NCI-H526 (cell line): ENCODE results near the gene WDHD1.
"Not testable (repeated sequence)": the region's sequence is repeated elsewhere in the genome, so short reads cannot be mapped to it uniquely, and the experiment has no call there.

ENCODE experiments used
- DNase-seq, 2 experiments: peaks; one replicate each; lab custom pipeline; 2025; lab: John Stamatoyannopoulos, UW

The WDHD1 gene

DNA sequence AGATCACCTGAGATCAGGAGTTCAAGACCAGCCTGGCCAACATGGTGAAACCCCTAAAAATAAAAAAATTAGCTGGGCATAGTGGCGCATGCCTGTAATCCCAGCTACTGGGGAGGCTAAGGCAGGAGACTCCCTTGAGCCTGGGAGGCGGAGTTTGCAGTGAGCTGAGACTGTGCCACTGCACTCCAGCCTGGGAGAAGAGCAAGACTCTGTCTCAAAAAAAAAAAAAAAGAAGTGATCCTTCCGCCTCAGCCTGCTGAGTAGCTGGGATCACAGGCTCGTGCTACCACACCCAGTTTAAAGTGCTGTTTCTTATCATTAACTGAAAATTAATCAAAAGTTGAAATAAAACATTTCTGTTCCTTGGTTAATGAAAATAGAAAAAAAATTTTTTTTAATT, 117.9 kb downstream of the WDHD1 start:
- DNase-seq: not testable (repeated sequence)

DNA sequence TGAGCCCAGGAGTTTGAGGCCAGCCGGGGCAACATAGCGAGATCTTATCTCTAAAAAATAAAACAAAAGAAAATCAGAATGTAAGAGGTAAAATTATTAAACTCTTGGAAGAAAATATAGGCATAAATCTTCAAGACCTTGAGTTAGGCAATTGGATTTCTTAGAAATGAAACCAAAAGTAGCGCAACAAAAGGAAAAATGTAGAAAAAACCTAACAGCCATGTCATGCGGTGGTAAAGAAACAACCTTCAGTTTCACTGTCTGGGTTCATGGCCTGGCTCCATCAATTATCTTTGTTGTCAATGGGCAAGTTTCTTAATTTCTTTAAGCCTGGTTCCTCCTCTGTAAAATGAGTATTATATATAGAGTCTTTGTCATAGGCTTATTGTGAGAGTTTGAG, 118.7 kb downstream of the WDHD1 start:
- no peak for DNase-seq

DNA sequence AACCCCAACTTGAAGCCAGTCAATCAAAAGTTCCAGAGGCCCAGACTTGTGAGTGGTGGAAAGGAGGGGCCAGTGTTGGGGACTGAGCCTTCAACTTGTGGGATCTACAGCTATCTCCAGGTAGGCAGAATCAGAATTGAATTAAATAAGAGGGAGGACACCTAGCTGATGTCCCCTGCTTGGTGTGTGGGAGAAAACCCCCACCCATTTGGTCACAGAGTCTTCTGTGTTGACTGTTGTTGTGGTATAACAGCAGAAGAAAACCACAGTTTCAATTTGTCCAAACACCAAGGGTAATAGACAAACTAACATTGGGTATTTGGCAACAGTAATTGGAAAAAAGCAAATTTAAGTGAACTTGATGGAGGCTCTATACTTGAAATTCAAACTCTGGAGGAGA, 120.8 kb downstream of the WDHD1 start:
- DNase-seq: no peak

DNA sequence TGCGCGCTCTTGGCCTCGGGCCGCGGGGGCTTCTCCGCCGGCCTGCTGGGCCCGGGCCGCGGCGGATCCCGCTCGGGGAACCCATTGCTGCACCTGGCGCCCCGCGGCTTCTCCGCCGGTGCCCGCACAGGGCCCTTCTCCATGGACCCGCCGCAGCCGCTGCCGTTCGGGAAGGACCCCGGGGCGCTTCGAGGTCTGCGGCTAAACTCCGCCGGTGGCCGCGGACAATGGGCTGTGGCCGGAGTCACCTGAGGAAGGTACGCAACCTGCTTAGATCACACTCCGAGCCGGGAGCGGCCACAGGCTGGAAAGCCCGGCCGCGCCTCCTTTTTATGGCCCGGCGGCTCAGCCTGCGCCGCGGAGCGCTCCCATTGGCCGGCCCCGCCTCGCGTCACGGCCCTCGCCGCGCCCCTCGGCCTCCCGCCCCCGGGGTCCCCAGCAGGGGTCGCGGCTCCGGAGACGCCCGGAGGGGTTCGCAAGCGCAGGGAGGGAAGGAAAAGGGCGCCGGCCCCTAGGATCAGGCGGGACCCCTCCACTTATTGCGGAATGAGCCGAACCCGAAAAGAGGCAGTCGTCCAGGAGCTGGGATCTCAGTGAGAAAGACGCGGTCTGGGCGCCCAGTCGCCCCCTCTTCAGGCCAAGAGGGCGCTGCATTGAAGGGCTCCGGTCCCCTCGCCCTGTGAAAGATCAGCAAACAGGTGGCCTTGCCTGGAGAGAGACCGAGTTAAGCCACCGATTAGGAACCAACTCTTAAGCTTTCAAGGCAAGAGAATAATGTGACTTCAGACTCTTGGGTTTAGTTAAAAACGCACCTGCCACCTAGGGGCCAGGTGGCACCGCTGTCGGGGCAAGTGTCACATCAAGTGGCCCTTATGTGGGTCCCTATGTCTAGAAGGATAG, 124.1 kb downstream of the WDHD1 start, which contains the start of gene GCH1:
TSS of gene GCH1 (minus strand) at position 306 of the 900 bp plus-strand sequence. CDS start at position 143, 163 bp downstream.
- peak; percentile 17 to 90 for DNase-seq

DNA sequence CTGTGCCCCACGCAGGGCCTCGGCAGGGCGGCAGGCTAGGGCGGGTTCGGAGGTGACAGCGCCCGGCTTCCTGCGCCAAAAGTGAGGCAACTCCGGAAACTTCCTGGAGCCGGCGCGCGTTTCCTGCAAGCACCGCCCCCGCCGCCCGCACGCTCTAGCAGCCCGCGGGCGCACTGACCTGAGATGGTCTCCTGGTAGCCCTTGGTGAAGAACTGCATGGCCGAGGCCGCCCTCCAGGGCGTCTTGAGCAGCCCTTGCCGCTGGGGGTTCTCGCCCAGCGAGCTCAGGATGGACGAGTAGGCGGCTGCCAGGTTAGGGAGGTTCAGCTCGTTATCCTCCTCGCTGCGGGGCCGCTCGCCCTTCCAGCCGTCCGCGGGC, 124.8 kb downstream of the WDHD1 start:
- DNase-seq: peak; percentile 48 to 86

DNA sequence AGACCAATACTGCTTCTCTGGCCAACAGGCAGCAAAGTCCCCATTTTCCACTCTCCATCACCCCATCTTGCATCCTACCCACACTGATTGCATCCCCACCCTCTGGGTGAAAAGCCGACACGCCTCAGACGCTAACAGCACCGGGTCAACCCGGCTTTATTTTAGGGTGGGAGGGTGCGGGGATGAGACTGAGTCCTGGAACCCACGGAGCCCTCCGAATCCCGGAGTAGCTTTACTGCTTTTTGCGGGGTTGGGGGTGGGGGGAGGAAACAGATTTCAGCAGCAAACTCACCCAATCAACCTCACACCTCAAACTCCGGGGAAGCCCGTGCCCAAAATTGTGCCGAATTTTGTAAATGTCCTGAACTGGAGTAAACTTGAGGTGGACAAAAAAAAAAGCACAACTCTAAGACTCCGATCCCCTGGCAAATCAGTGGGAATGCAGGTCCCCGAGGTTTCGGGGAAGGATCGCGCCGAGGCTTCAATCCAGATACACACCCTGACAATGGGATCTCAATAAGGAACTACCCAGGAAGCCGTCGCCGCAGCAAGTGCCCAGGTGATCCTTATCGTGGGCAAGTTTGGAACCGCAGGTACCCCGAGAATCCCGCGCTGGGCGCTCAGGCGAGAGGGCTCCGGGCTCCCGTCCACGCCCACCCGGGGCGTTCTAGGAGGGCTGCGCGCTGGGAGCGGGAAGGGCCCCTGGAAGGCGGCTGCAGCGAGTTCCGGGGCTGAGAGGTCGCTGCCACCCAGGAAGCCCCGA, 125.3 kb downstream of the WDHD1 start:
- no peak for DNase-seq

DNA sequence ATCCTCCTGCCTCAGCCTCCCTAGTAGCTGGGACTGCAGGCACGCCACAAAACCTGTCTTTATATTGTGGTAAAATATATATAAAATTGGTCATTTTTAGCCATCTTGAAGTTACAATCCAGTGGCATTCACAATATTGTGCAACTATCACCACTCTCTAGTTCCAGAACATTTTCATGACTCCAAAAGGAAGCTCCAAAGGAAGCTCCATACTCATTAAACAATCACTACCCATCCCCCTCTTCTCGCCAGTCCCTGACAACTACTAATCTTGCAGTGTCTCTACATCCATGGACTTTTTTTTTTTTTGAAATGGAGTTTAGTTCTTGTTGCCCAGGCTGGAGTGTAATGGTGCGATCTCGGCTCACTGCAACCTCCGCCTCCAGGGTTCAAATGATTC, 127.3 kb downstream of the WDHD1 start:
- no peak for DNase-seq

DNA sequence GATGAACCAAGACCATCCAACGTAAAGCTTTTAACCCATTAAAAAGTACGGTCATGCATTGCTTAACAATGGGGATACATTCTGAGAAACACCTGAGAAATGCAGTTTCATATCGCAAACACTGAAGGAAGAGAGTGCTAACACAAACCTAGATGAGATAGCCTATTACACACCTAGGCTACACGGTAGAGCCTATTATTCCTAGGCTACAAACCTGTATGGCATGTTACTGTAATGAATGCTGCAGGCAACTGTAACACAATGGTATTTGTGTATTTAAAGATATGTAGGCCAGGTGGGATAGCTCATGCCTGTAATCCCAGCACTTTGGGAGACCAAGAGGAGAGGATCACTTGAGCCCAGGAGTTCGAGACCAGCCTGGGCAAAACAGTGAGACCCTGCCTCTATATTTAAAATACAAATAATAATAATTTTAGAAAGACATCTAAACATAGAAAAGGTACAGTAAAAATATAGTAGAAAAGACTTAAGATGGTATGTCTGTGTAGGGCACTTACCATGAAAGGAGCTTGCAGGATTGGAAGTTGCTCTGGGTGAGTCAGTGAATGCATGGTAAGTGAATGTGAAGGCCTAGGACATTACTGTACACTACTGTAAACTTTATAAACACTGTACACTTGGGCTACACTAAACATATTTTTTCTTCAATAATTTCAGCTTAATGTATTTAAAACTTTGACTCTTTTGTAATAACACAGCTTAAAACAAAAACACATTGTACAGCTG, 128.9 kb downstream of the WDHD1 start:
- not testable (repeated sequence) for DNase-seq

DNA sequence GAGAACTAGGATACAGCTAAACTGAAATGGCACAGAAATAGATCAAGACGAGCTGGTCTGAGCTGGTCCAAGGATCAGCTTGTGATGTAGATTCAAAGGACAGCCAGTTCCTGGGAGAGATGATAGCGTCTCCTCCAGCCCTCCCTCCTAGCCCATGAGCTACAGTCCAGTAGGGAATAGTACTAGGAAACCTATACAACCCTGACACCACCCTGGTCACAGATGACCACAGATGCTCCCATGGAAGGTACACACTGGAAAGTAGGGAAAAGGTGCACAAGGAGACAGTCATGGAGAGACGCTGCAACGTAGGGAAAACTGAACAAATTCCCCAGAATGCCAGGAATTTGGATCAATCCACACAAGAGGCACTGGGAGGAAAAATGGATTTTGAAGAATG, 131.2 kb downstream of the WDHD1 start:
- DNase-seq: no peak

DNA sequence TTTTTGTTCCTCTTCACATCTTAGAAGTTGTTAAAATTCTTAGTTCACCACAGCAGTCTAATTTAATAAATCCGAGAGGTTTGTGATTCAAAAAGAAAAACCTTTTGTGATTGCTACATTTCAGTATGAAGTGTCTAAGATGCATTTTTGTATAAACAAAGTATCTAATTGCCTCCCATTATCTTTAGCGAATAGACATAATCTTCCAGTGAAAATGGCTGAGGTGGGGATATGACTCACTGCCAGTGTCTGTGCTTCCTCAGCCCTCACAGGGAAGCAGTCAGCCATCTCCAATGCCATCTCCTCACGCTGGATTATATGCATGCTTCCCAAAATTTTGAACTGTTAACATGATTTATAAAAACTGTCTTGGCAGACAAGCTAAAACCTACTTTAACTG, 131.9 kb downstream of the WDHD1 start:
- no peak for DNase-seq

DNA sequence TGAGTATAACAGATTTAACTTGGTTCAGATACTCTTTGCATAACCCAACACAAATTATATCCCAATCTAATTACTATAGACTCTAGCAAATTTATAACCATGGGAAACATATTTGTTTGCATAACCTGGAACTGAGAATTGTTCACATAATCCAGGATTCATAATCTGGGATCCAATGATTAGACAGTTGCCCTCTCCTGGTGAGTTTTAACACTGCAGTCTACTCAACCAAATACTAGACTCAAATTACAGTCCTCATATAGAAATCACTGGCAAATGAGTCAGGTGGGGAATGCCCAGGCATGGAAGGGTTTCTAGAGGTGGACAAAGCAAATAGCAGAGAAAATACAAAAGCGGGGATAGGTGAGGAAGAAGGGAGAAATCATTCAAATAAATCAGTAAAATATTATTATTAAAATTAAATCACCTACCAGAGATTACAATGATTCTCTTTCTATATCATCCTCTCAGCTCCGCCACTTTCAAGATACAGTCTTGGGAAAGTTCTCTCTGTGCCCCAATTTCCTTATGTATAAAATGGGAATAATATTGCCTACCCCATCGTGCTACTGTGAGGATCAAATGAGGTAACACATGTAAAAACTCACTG, 133.6 kb downstream of the WDHD1 start:
- peak; percentile 34 to 76 for DNase-seq

DNA sequence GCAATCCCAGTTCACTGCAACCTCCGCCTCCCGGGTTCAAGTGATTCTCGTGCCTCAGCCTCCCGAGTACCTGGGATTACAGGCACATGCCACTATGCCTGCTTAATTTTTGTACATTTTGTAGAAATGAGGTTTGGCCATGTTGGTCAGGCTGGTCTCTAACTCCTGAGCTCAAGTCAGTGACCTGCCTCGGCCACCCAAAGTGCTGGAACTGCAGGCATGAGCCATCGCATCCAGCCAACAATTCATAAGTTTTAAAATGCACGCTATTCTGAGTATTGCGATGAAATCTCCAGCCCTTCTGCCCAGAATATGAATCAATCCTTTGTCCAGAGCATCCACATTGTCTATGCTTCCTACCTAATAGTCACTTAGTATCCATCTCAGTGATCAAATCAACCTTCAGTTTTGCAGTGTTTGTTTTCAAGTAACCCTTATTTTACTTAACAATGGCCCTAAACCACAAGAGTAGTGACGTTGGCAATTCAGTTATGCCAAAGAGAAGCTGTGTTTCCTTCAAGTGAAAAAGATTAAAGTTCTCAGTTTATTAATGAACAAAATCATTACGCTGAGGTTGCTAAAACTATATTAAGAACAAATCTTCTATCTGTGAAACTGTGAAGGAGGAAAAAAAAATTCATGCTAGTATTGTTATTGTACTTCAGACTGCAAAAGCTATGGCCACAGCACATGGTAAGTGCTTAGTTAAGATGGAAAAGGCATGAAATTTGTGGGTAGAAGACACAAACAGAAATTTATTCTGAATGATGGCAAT, 135.2 kb downstream of the WDHD1 start:
- DNase-seq: no peak

DNA sequence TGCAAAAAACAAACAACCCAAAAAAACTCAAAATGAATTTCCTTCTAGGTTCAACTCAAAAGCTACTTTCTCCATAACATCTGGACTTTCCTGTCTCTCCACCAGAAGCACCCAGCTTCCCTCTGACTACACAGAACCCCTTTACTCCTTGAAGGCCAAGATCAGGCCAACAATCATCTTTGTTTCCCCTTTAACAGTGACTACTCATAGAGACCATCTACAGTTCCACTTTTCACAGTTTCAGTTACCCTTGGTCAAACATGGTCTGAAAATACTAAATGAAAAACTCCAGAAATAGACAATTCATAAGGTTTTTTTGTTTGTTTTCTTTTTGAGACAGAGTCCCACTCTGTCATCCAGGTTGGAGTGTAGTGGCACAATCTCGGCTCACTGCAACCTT, 136.1 kb downstream of the WDHD1 start:
- no peak for DNase-seq

DNA sequence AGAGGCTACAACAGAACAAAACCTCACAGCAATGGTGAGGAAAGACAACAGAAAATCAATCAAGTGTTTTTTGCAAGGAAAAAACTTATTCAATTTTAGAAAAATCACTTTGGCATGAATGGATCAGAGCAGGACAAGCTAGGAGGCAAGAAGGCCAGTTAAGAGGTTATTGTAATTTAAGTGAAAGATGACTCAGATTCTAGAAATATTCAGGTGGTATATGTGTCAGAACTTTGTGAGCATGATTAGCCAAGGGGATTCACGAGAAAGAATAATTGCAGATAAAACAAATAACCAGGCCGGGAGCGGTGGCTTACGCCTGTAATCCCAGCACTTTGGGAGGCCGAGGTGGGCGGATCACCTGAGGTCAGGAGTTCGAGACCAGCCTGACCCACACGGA, 137.0 kb downstream of the WDHD1 start:
- DNase-seq: no peak
